HG03064 (cell line): ENCODE results near the gene CCNY.
A peak's percentile ranks its signal among the peaks of the same experiment; 100 is the strongest.

ENCODE experiments used
- ATAC-seq: cut with Tn5 transposase; IDR thresholded peaks from one replicate; pipeline ENCODE4 v1.9.1; 2021; ENCODE audit warnings: low read depth; ENCODE audit not compliant: unreplicated experiment

CCNY gene

GRCh38 chr10:35467186-35467585 is 130.9 kb downstream of the CCNY start:
- ATAC-seq = no peak

GRCh38 chr10:35470248-35470924 is 134.1 kb downstream of the CCNY start:
- no peak for ATAC-seq

- ATAC-seq = no peak
Measured at GRCh38 chr10:35470925-35471315, 134.6 kb downstream of the CCNY start.

GRCh38 chr10:35471435-35471834 is 135.1 kb downstream of the CCNY start:
- ATAC-seq = no peak

GRCh38 chr10:35480142-35480541 is 143.8 kb downstream of the CCNY start:
- ATAC-seq = no peak

- no peak for ATAC-seq
Measured at GRCh38 chr10:35481413-35481812, 145.1 kb downstream of the CCNY start.

GRCh38 chr10:35486297-35486990 is 150.1 kb downstream of the CCNY start:
- ATAC-seq = no peak

- ATAC-seq = no peak
Measured at GRCh38 chr10:35487336-35488034, 151.2 kb downstream of the CCNY start.

- no peak for ATAC-seq
Measured at GRCh38 chr10:35488228-35488627, 151.9 kb downstream of the CCNY start.

GRCh38 chr10:35492386-35493195 is 156.3 kb downstream of the CCNY start:
- ATAC-seq = no peak

- ATAC-seq = no peak
Measured at GRCh38 chr10:35493196-35494118, 157.1 kb downstream of the CCNY start.

- ATAC-seq = no peak
Measured at GRCh38 chr10:35495521-35496119, 159.3 kb downstream of the CCNY start.

GRCh38 chr10:35497909-35498308 is 161.6 kb downstream of the CCNY start:
- no peak for ATAC-seq

- peak; percentile 66 for ATAC-seq
Measured at GRCh38 chr10:35498693-35499092, 162.4 kb downstream of the CCNY start.

- no peak for ATAC-seq
Measured at GRCh38 chr10:35501923-35502322, 165.6 kb downstream of the CCNY start.

- no peak for ATAC-seq
Measured at GRCh38 chr10:35502692-35503091, 166.4 kb downstream of the CCNY start.

GRCh38 chr10:35503578-35503977 is 167.3 kb downstream of the CCNY start:
- no peak for ATAC-seq

- ATAC-seq = no peak
Measured at GRCh38 chr10:35504132-35504531, 167.8 kb downstream of the CCNY start.

- ATAC-seq = no peak
Measured at GRCh38 chr10:35505241-35505873, 169.0 kb downstream of the CCNY start.
